ENCODE measurements around the gene RABGAP1. TPM values are rescaled to one million over a fixed set of nuclear protein-coding genes. Genes with fewer than 3 reads are reported as not detected.

RABGAP1 gene
- total RNA-seq, 4 donors from 2014 or later: 64.3 to 116 (median 79.5) TPM

GRCh38 chr9:123000371-123001068 is 59.7 kb downstream of the RABGAP1 start:
- no peak for DNase-seq (ENCODE audit: extremely low spot score)
- no peaks in the 10 kb centered on the region for H3K9me3 ChIP-seq
- WGBS: 97% methylated on average over 1 of the region's 1 CpG
- H3K27ac ChIP-seq (replicated peaks in 1 of 4): no peak overlapping the region
- H3K4me1 ChIP-seq: peaks cover 6 to 32% (median 28%) of the 10 kb centered on the region in 4 donors
- no peak overlapping the region for H3K4me3 ChIP-seq
- intact Hi-C loops (cut with DNase I): loop anchor here (10.0 kb wide), 1 partner anchor 344 kb away; no protein-coding TSS in a partner anchor
- peaks cover 11 to 64% (median 43%) of the 10 kb centered on the region in 4 donors for H3K36me3 ChIP-seq
- no peak for TF ChIP-seq CTCF (IDR thresholded peaks at IDR 0.05)
- no peak for TF ChIP-seq POLR2AphosphoS5 (IDR thresholded peaks at IDR 0.05)
- TF ChIP-seq POLR2A (IDR thresholded peaks at IDR 0.05; ENCODE audit: low read depth): no peak
- no peak for TF ChIP-seq EP300 (IDR thresholded peaks at IDR 0.05)
- H3K27me3 ChIP-seq: no peaks in the 10 kb centered on the region

GRCh38 chr9:123002754-123003153 is 61.9 kb downstream of the RABGAP1 start:
- TF ChIP-seq CTCF (IDR thresholded peaks at IDR 0.05) (no peak), EP300 (IDR thresholded peaks at IDR 0.05) (no peak), POLR2AphosphoS5 (IDR thresholded peaks at IDR 0.05) (no peak), POLR2A (IDR thresholded peaks at IDR 0.05; ENCODE audit: low read depth) (no peak)
- Histone ChIP-seq H3K36me3 (peaks cover 0 to 53% (median 36%) of the 10 kb centered on the region in 4 donors), H3K4me3 (peak overlapping the region in 2 of 4 donors; percentile 5 to 25), H3K27ac (replicated peaks in 1 of 4) (peak overlapping the region; percentile 39 to 76 (median 60)), H3K27me3 (no peaks in the 10 kb centered on the region), H3K4me1 (peaks cover 7 to 44% (median 36%) of the 10 kb centered on the region in 4 donors), H3K9me3 (no peaks in the 10 kb centered on the region)
- no peak for DNase-seq (ENCODE audit: extremely low spot score)
- WGBS: 31% methylated on average over 5 of the region's 5 CpGs
- intact Hi-C loops (cut with DNase I): loop anchor here (10.0 kb wide), 1 partner anchor 342 kb away; no protein-coding TSS in a partner anchor

- Histone ChIP-seq H3K9me3 (no peaks in the 10 kb centered on the region), H3K4me3 (peak overlapping the region in 1 of 4 donors; percentile 25), H3K36me3 (peaks cover 0 to 51% (median 36%) of the 10 kb centered on the region in 4 donors), H3K4me1 (peaks cover 7 to 44% (median 34%) of the 10 kb centered on the region in 4 donors), H3K27me3 (no peaks in the 10 kb centered on the region), H3K27ac (replicated peaks in 1 of 4) (peak overlapping the region; percentile 39 to 76 (median 60))
- no peak for DNase-seq (ENCODE audit: extremely low spot score)
- TF ChIP-seq POLR2A (IDR thresholded peaks at IDR 0.05; ENCODE audit: low read depth): no peak
- no peak for TF ChIP-seq EP300 (IDR thresholded peaks at IDR 0.05)
- TF ChIP-seq CTCF (IDR thresholded peaks at IDR 0.05): no peak
- TF ChIP-seq POLR2AphosphoS5 (IDR thresholded peaks at IDR 0.05): no peak
- WGBS: 44% methylated on average over 2 of the region's 2 CpGs
- intact Hi-C loops (cut with DNase I): loop anchor here (10.0 kb wide), 1 partner anchor 341 kb away; no protein-coding TSS in a partner anchor
Observed at GRCh38 chr9:123003466-123003865, 62.6 kb downstream of the RABGAP1 start.

GRCh38 chr9:123005964-123006363 is 65.1 kb downstream of the RABGAP1 start:
- Histone ChIP-seq H3K36me3 (peaks cover 0 to 49% (median 30%) of the 10 kb centered on the region in 4 donors), H3K27ac (replicated peaks in 1 of 4) (no peak overlapping the region), H3K4me3 (no peak overlapping the region), H3K4me1 (peaks cover 7 to 41% (median 34%) of the 10 kb centered on the region in 4 donors), H3K27me3 (no peaks in the 10 kb centered on the region), H3K9me3 (no peaks in the 10 kb centered on the region)
- 39% methylated on average over 1 of the region's 1 CpG for WGBS
- no peak for DNase-seq (ENCODE audit: extremely low spot score)
- intact Hi-C loops (cut with DNase I): loop anchor here (10.0 kb wide), 1 partner anchor 339 kb away; no protein-coding TSS in a partner anchor
- no peak for TF ChIP-seq CTCF (IDR thresholded peaks at IDR 0.05)
- TF ChIP-seq POLR2A (IDR thresholded peaks at IDR 0.05; ENCODE audit: low read depth): no peak
- TF ChIP-seq EP300 (IDR thresholded peaks at IDR 0.05): no peak
- no peak for TF ChIP-seq POLR2AphosphoS5 (IDR thresholded peaks at IDR 0.05)

Measured in esophagus muscularis mucosa (tissue), 4 donors.